GDM1 (cell line): ENCODE data around the gene XAGE1B.
"Not testable (repeated sequence)": the region's sequence is repeated elsewhere in the genome, so short reads cannot be mapped to it uniquely, and the experiment has no call there.

ENCODE experiments used
- DNase-seq: peaks from one replicate; lab custom pipeline; 2025; lab: John Stamatoyannopoulos, UW

XAGE1B gene

DNA sequence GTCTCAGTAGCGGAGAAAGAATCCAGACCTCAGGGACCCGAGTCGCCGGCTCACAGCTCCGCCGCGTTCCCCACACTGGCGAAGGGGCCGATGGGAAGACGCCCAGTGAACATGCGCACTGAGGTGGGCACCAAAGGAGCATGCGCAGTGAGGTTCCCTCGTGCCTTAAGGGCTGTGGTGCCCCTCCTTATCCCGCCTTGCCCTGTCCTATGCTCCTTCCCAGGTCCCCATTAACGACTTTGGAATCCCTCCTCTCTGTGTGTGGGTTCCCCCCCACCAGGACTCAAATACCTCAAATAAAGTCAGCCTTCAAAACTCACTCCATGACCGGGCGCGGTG lies at the start of gene XAGE1B:
TSS of gene XAGE1B (minus strand) at position 77 of the 339 bp plus-strand sequence. CDS start 1,536 bp downstream, outside the sequence.
- DNase-seq = not testable (repeated sequence)

DNA sequence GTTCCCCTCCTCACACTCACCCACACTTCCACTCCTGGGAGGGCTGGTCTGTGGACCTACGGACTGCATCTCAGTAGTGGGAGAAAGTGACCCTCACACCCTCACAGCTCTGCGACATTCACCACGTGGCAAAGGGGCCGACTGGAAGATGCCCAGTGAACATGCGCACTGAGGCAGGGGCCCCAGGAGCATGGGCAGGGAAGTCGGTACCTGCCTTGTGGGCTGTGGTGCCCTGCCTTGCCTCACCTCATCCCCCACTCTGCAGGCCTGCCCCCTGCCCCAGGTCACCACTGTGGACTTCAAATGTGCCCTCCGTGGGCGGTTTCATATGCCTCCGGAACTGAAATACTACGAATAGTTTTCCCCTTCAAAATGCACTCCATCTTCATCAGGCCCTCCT lies 46.2 kb upstream of the XAGE1B start:
- DNase-seq = no peak

GRCh38 chrX:52558140-52558539 lies 41.3 kb upstream of the XAGE1B start:
- DNase-seq = no peak

DNA sequence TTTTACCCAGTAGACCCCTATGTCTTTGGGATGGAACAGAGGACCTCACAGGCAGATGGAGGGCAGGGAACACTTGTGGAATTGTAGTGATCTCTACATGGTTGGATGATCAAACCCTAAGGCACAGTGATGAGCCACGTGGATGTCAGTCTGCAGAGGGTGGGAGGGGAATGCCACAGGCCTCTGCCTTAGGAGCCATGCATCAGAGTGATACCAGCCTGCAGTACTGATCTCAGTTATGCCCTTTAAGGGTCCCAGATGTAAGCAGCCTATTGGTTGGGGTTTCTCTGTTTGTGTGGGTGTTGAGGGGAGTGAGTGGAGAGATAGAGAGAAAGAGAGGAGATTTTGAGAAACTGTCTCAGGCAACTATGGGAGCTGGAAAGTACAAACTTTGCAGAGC lies 39.9 kb upstream of the XAGE1B start:
- no peak for DNase-seq

GRCh38 chrX:52553995-52554642 lies 37.3 kb upstream of the XAGE1B start:
- DNase-seq = no peak

DNA sequence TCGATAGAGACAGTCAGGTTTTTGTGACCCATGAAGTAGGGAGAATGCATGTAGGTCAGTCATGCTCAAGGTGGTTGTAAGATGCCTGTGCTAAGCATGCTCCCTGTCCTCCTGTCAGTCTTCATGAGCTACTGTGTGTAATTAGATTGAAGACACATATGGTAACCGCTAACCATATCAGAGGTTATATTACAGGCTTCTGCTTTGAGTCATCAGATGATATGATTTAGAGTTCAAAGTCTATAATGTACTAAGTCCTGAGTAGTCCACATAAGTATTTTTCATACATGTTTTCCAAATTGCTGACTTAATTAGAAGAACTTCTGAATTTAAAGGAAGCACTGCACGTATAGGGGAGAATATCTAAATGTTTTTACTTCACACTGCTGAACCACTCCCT lies 31.9 kb upstream of the XAGE1B start:
- DNase-seq = not testable (repeated sequence)

DNA sequence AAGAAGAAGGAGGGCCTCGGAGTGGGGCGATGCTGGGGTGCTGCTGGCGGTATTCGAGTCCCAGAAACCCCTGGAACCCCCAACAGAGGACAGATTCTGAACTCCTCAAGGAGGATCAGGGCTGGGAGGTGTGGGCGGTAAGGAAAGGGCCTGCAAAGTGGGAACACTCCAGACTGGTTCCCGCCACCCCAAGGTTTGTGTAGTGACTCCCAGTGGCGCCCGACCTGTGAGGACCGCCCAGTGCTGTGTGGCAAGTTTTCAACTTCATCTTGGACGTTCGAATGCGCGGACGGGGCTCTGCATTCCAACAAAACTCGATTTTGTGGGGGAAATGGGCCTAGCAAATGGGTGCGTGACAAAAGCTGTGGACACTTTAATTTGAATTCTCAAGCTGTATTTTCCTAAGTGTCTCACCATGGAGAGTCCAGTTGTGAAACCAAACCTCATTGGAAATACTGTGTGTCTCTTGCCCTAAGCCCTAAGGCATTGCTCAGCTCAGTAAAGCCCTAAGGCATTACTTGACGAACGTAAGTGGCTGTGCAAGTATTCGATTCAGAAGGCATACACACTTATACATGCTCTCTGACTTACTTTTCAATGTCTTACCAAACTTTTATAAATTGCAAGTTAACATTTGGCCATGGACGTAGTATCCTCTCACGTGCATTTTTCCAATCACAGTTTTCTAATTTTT lies 27.4 kb upstream of the XAGE1B start:
- no peak for DNase-seq

- no peak for DNase-seq
Observed at GRCh38 chrX:52542311-52542710, 25.4 kb upstream of the XAGE1B start.

GRCh38 chrX:52541051-52541450 lies 24.2 kb upstream of the XAGE1B start:
- DNase-seq = not testable (repeated sequence)

DNA sequence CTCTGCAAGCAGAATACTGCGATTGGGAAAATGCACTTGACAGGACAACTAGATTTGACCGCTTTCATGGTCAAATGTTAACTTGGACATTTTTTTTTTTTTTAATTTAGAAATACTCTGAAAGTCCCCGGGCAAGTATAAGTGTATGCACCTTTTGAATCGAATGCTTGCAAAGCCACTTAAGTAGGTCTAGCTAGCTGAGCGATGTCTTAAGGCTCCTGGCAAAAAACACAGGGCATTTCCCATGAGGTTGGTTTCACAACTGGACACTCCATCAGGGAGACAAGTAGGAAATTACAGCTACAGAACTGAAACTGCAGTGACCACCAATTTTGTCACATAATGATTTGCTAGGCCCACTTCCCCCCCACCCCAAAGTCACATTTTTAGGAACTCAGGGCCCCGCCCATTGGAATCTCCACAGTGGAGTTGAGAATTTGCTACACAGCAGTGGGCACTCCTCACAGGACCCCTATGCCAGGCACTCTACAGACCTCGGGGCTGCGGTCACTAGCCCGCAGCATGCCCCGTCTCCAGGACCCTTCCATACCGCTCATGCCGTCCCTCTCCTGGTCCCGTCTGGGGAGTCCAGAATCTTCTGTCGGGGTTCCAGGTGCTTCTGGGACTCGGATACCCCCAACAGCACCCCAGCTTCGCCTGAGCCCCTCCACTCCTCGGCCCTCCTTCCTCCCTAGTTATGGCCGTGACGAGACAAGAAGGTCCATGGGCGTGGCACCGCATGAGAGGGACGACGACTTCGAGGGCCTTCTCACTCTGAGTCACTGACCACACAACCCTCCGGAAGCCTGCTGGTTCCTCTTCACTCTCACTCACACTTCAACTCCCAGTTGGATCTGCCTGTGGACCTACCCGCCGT lies 515 bp downstream of the XAGE1B start:
- DNase-seq = not testable (repeated sequence)

- DNase-seq = not testable (repeated sequence)
Observed at GRCh38 chrX:52511126-52511525, 5.7 kb downstream of the XAGE1B start.

- DNase-seq = no peak
Observed at GRCh38 chrX:52509916-52510315, 6.9 kb downstream of the XAGE1B start.

GRCh38 chrX:52507331-52507730 lies 9.5 kb downstream of the XAGE1B start:
- DNase-seq = no peak

GRCh38 chrX:52504551-52504950 lies 12.3 kb downstream of the XAGE1B start:
- DNase-seq = no peak

GRCh38 chrX:52501362-52501761 lies 15.5 kb downstream of the XAGE1B start:
- not testable (repeated sequence) for DNase-seq

DNA sequence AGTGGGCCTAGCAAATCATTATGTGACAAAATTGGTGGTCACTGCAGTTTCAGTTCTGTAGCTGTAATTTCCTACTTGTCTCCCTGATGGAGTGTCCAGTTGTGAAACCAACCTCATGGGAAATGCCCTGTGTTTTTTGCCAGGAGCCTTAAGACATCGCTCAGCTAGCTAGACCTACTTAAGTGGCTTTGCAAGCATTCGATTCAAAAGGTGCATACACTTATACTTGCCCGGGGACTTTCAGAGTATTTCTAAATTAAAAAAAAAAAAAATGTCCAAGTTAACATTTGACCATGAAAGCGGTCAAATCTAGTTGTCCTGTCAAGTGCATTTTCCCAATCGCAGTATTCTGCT lies 20.5 kb downstream of the XAGE1B start:
- DNase-seq = not testable (repeated sequence)

DNA sequence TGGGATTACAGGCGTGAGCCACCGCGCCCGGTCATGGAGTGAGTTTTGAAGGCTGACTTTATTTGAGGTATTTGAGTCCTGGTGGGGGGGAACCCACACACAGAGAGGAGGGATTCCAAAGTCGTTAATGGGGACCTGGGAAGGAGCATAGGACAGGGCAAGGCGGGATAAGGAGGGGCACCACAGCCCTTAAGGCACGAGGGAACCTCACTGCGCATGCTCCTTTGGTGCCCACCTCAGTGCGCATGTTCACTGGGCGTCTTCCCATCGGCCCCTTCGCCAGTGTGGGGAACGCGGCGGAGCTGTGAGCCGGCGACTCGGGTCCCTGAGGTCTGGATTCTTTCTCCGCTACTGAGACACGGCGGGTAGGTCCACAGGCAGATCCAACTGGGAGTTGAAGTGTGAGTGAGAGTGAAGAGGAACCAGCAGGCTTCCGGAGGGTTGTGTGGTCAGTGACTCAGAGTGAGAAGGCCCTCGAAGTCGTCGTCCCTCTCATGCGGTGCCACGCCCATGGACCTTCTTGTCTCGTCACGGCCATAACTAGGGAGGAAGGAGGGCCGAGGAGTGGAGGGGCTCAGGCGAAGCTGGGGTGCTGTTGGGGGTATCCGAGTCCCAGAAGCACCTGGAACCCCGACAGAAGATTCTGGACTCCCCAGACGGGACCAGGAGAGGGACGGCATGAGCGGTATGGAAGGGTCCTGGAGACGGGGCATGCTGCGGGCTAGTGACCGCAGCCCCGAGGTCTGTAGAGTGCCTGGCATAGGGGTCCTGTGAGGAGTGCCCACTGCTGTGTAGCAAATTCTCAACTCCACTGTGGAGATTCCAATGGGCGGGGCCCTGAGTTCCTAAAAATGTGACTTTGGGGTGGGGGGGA lies 21.1 kb downstream of the XAGE1B start, which contains the start of gene XAGE1A:
TSS of gene XAGE1A (plus strand) at position 264 of the 874 bp plus-strand sequence. CDS start 1,554 bp downstream, outside the sequence.
- not testable (repeated sequence) for DNase-seq

GRCh38 chrX:52471301-52471700 lies 45.6 kb downstream of the XAGE1B start:
- not testable (repeated sequence) for DNase-seq
